K562 treated with DMSO at 1 percent for 4 hours (cell line): ENCODE results near the gene CCKAR. TPM values are rescaled to one million over a fixed set of nuclear protein-coding genes. Genes with fewer than 3 reads are reported as not detected.

ENCODE experiments used
- total RNA-seq: library from RNA; unstranded; fragments of 300-600 nt; gene quantifications from 2 replicates; pipeline ENCODE4 v1.2.3, GENCODE V29; 2022; ENCODE audit not compliant: insufficient read depth

The CCKAR gene, protein sequence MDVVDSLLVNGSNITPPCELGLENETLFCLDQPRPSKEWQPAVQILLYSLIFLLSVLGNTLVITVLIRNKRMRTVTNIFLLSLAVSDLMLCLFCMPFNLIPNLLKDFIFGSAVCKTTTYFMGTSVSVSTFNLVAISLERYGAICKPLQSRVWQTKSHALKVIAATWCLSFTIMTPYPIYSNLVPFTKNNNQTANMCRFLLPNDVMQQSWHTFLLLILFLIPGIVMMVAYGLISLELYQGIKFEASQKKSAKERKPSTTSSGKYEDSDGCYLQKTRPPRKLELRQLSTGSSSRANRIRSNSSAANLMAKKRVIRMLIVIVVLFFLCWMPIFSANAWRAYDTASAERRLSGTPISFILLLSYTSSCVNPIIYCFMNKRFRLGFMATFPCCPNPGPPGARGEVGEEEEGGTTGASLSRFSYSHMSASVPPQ
- total RNA-seq, result not detected in 2 replicates

DNA sequence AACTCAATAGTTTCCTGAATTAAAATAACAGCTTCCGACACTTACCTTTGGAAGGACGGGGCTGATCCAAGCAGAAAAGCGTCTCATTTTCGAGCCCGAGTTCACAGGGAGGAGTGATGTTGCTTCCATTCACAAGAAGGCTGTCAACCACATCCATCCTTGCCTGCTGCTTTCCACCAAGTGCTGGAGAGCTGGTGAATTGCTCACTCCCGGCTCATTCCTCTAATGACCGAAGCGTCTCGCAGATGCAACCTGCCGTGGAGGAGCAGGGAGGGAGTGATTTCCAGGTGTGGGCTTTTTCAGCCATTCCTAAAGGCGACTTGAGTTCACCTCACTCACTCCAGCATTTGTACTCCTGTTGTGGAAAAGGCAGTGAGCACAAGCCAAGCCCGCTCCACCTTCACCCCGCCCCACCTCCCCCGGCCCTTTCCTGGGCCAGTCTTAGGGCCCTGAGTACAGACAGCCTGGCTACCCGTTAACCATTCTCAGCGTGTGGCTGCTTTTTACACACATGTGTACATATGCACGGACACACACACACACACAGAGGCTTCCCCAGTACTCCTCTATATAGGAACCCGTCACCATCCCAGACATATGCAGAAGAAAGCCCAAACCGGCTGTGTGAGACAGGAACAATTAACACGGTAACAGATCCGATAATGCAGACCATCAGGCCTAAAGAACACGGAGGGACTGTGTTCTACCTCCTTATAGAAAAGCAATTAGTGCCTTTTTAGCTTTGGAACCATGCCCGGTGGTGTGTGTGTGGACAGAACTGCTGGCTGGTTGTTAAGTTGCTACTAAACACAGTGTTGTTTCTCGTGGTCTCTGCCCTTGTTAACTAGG lies at the start of gene CCKAR:
TSS of gene CCKAR (minus strand) at position 374 of the 849 bp plus-strand sequence. CDS start at position 157, 217 bp downstream.

Other genes with a start within 250 kb of the CCKAR start
- gene RBPJ, start 169.5 kb downstream of the CCKAR start, total RNA-seq, result 10.6 and 15.4 TPM in 2 replicates
- 1.4 and 1.6 TPM in 2 replicates for gene TBC1D19, start 93.6 kb upstream of the CCKAR start, total RNA-seq